C4-2B (cell line): ENCODE data around the gene TMEM18.

ENCODE experiments used
- ZFX ChIP-seq: fragments of 450-650 bp; IDR thresholded peaks from 2 replicates; pipeline ENCODE4 v1.6.1; 2017
- TF ChIP-seq, protein P1 (sequence below): fragments of 450-650 bp; conservative IDR thresholded peaks from 2 replicates; pipeline ENCODE4 v1.5.1; 2017; ENCODE audit warnings: mild to moderate bottlenecking

DNA sequence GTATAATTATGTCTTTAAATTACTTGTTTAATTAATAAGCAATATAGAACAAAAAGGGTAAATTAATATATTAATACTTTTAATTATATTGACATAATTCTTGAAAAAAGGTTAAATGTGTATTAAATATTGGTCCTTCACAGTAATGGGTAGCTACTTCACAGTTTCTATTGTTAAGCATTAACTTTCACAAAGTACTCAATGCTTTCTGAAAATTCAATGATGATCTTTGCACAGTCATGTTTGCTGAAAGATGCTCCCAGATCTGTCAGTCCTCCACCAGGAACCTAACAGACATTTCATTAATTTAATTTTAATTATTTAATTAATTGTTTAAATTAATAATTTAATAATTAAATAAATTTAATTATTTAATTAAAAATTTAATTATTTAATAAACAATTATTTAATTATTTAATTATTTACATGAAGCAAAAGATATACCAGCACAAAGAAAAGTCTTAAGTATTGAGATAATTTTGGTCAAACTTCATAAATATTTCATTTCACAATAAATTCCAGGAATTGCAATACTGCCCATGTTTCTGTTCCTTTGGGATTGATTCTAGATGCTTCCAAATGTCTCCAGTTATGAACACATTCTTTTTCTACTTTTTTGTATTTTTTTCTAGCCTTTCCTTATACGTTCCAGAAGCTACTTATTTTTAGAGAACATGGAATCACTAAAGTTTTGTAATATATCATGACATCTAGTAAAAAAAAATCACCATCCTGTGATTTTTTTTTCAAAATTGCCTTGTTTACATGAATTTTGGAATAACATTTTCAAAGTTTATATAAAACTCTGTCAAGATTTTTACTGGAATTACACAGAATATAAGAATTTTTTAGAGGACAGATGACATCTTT, 46.5 kb downstream of the TMEM18 start:
- TF ChIP-seq, protein P1, sequence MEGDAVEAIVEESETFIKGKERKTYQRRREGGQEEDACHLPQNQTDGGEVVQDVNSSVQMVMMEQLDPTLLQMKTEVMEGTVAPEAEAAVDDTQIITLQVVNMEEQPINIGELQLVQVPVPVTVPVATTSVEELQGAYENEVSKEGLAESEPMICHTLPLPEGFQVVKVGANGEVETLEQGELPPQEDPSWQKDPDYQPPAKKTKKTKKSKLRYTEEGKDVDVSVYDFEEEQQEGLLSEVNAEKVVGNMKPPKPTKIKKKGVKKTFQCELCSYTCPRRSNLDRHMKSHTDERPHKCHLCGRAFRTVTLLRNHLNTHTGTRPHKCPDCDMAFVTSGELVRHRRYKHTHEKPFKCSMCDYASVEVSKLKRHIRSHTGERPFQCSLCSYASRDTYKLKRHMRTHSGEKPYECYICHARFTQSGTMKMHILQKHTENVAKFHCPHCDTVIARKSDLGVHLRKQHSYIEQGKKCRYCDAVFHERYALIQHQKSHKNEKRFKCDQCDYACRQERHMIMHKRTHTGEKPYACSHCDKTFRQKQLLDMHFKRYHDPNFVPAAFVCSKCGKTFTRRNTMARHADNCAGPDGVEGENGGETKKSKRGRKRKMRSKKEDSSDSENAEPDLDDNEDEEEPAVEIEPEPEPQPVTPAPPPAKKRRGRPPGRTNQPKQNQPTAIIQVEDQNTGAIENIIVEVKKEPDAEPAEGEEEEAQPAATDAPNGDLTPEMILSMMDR = no peak
- TF ChIP-seq ZFX = no peak
